Amygdala (tissue), 56 donors: ENCODE results near the gene NTN5.

ENCODE experiments used
- DNase-seq, 56 donors: peaks; one replicate each; lab custom pipeline; 2025; lab: John Stamatoyannopoulos, UW

NTN5 gene

GRCh38 chr19:48618278-48618915, 54.4 kb downstream of the NTN5 start:
- DNase-seq = peak in 2 of 56 donors; percentile 63 to 74

- peak in 3 of 56 donors; percentile 24 to 38 (median 34) for DNase-seq
Measured at GRCh38 chr19:48617146-48617937, 55.5 kb downstream of the NTN5 start.

GRCh38 chr19:48616491-48617056, 56.2 kb downstream of the NTN5 start:
- no peak for DNase-seq

GRCh38 chr19:48616041-48616436, 56.8 kb downstream of the NTN5 start:
- DNase-seq = no peak

- DNase-seq = no peak
Measured at GRCh38 chr19:48615231-48616040, 57.4 kb downstream of the NTN5 start.

GRCh38 chr19:48614436-48615230, 58.2 kb downstream of the NTN5 start, which contains the start of gene FAM83E:
FAM83E (minus strand) TSS chr19:48615076; CDS start chr19:48613372, 1,704 bp downstream.
- no peak for DNase-seq

- DNase-seq = no peak
Measured at GRCh38 chr19:48613852-48614435, 58.9 kb downstream of the NTN5 start.

- DNase-seq = peak in 29 of 56 donors; percentile 7 to 81 (median 48)
Measured at GRCh38 chr19:48613024-48613851, 59.6 kb downstream of the NTN5 start.

- no peak for DNase-seq
Measured at GRCh38 chr19:48611872-48612271, 60.9 kb downstream of the NTN5 start.
